OCI-LY7 (cell line): ENCODE data around the gene PDK1. TPM values are rescaled to one million over a fixed set of nuclear protein-coding genes. Genes with fewer than 3 reads are reported as not detected.

Experiments
- BruUV-seq: library from RNA; stranded (reverse); fragments of 400-500 nt; replicated peaks from 2 replicates; lab custom pipeline; 2021; lab: Mats Ljungman, UMichigan
- CTCF ChIA-PET: fragments of 300-600 bp; sonication (Branson Sonifier 250); formaldehyde crosslinking; loops from one replicate; lab custom pipeline; 2022; ENCODE audit warnings: antibody characterized with exemption; ENCODE audit not compliant: unreplicated experiment; lab: Charles Lee
- POLR2A ChIA-PET: fragments of 300-600 bp; sonication (Branson Sonifier 250); formaldehyde crosslinking; loops from one replicate; lab custom pipeline; 2022; ENCODE audit warnings: antibody characterized with exemption; lab: Charles Lee
- DNase-seq: peaks from one replicate; pipeline ENCODE4 v3.0.0-alpha.2; 2015; ENCODE audit warnings: low spot score
- H2AFZ ChIP-seq: fragments of 200-600 bp; sonication (generic), shearing (Covaris generic); 2 replicates; pipeline ENCODE4 v1.6.1; 2014; ENCODE audit warnings: mild to moderate bottlenecking, antibody characterized with exemption, low read length, moderate library complexity
- H3K27ac ChIP-seq: fragments of 200-600 bp; sonication (generic); 2 replicates; pipeline ENCODE4 v1.5.1; 2014; ENCODE audit warnings: mixed run types, low read depth, mild to moderate bottlenecking, moderate library complexity, low read length, inconsistent platforms; ENCODE audit not compliant: poor library complexity, severe bottlenecking
- H3K36me3 ChIP-seq: fragments of 200-600 bp; sonication (generic); 2 replicates; pipeline ENCODE4 v1.6.1; 2014; ENCODE audit warnings: mild to moderate bottlenecking, antibody characterized with exemption, low read length, moderate library complexity, mixed read lengths; ENCODE audit not compliant: insufficient read depth
- H3K4me1 ChIP-seq: fragments of 200-600 bp; sonication (generic); 2 replicates; pipeline ENCODE4 v1.5.1; 2014; ENCODE audit warnings: mild to moderate bottlenecking, low read length; ENCODE audit not compliant: insufficient read depth, poor library complexity, severe bottlenecking
- H3K4me2 ChIP-seq: fragments of 200-600 bp; sonication (generic); 2 replicates; pipeline ENCODE4 v1.6.1; 2014; ENCODE audit warnings: mild to moderate bottlenecking, low read length
- H3K4me3 ChIP-seq: fragments of 200-600 bp; sonication (generic); 2 replicates; pipeline ENCODE4 v1.5.1; 2014; ENCODE audit warnings: mild to moderate bottlenecking, low read depth, low read length; ENCODE audit not compliant: poor library complexity, severe bottlenecking
- H3K79me2 ChIP-seq: fragments of 200-600 bp; sonication (generic); 2 replicates; pipeline ENCODE4 v1.6.1; 2016; ENCODE audit warnings: low read depth, mild to moderate bottlenecking, low read length, moderate library complexity, mixed read lengths; ENCODE audit not compliant: insufficient read depth
- H3K9me2 ChIP-seq: fragments of 200-600 bp; sonication (generic); 2 replicates; pipeline ENCODE4 v1.6.1; 2016; ENCODE audit warnings: mild to moderate bottlenecking, low read length, mixed read lengths; ENCODE audit not compliant: insufficient read depth
- H3K9me3 ChIP-seq: fragments of 200-600 bp; sonication (generic); 2 replicates; pipeline ENCODE4 v1.6.1; 2014; ENCODE audit warnings: mild to moderate bottlenecking, mixed run types, low read length, mixed read lengths
- H4K20me1 ChIP-seq: fragments of 200-600 bp; sonication (generic); 2 replicates; pipeline ENCODE4 v1.6.1; 2014; ENCODE audit warnings: mild to moderate bottlenecking, antibody characterized with exemption, low read length, moderate library complexity, mixed read lengths; ENCODE audit not compliant: insufficient read depth
- EZH2phosphoT487 ChIP-seq: fragments of 200-600 bp; sonication (generic); IDR thresholded peaks from 2 replicates; pipeline ENCODE4 v1.6.1; 2018; ENCODE audit warnings: low read depth, borderline replicate concordance, mild to moderate bottlenecking, mixed run types, antibody characterized with exemption, low read length, moderate library complexity, mixed read lengths
- intact Hi-C: fragments of 100-400 bp; cut with micrococcal nuclease; formaldehyde crosslinking; loops from one replicate; pipeline ENCODE4 v1.10.0; 2022; ENCODE audit not compliant: unreplicated experiment
- total RNA-seq, 2 experiments: library from RNA; depleted of rRNA in 1 of 2; stranded (reverse); fragments of >200 nt in 1 of 2; shearing (Covaris generic) in 1 of 2; gene quantifications; 2 replicates each; pipeline ENCODE4 v1.2.3, GENCODE V29; 2014 to 2022
- TF ChIP-seq, protein P1 (sequence below): fragments of 200-600 bp; sonication (generic); conservative IDR thresholded peaks from 2 replicates; pipeline ENCODE4 v1.5.1; 2014; ENCODE audit warnings: mild to moderate bottlenecking, antibody characterized with exemption, low read length, moderate library complexity, mixed read lengths

PDK1 gene
- total RNA-seq, 2 experiments from 2014 or later, result 29.3 to 42.4 TPM

DNA sequence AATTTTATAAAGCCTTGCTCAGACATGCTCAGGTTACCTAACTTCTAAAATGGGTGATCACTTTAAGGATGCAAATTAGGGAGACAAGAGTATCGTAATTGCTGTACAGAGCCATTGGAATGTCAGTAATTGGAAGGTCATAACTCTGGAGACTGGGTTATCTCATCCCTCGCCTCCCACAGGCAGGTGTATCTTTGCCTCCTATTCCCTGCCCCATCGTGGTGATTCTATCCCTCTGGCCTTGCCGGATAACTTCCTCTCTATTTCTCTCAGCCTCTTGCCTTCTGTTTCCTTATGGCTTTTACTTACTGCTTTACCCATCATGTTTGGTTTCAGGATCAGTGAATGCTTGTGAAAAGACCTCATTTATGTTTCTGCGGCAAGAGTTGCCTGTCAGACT is 2.5 kb downstream of the PDK1 start:
- H3K4me3 ChIP-seq, result peak overlapping the region; percentile 90
- no peak overlapping the region for H3K27ac ChIP-seq
- H2AFZ ChIP-seq, result no peak overlapping the region
- CTCF ChIA-PET, result no interaction called here
- POLR2A ChIA-PET, result no interaction called here
- peak overlapping the region; percentile 94 for H3K4me2 ChIP-seq
- H3K4me1 ChIP-seq, result peaks cover 27% of the 10 kb centered on the region
- H3K9me2 ChIP-seq, result no peaks in the 10 kb centered on the region
- peaks cover 28% of the 10 kb centered on the region; the same call in 1 of the 2 replicates for H3K79me2 ChIP-seq
- BruUV-seq, result no TSS peak
- peaks cover 38% of the 10 kb centered on the region for H3K36me3 ChIP-seq
- no peak for TF ChIP-seq EZH2phosphoT487
- TF ChIP-seq, protein P1, sequence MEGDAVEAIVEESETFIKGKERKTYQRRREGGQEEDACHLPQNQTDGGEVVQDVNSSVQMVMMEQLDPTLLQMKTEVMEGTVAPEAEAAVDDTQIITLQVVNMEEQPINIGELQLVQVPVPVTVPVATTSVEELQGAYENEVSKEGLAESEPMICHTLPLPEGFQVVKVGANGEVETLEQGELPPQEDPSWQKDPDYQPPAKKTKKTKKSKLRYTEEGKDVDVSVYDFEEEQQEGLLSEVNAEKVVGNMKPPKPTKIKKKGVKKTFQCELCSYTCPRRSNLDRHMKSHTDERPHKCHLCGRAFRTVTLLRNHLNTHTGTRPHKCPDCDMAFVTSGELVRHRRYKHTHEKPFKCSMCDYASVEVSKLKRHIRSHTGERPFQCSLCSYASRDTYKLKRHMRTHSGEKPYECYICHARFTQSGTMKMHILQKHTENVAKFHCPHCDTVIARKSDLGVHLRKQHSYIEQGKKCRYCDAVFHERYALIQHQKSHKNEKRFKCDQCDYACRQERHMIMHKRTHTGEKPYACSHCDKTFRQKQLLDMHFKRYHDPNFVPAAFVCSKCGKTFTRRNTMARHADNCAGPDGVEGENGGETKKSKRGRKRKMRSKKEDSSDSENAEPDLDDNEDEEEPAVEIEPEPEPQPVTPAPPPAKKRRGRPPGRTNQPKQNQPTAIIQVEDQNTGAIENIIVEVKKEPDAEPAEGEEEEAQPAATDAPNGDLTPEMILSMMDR, result no peak
- H4K20me1 ChIP-seq, result no peaks in the 10 kb centered on the region
- H3K9me3 ChIP-seq, result no peaks in the 10 kb centered on the region
- intact Hi-C loops, result loop anchor here (5.0 to 10.0 kb wide), 2 partner anchors 794 to 1124 kb away; partner anchors contain the start of genes CDCA7, DCAF17 and METTL8
- DNase-seq, result no peak

DNA sequence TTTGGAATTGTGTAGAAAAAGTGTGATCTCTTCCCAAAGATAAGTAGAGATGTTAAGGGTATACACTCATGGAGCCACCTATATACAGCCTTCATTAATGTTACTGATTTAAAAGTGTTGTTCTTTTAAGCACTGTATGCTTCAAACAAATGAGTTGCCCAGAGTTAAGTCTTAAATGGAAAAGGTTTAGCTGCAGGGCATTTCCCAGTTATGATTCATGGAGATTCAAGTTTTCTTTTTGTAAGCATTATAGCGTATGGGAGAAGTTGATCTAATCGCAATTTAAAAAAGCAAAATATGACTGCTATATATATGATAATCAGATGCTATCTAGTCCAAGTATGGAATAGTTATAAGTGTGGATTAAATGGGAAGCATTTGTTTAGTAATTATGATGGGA is 4.8 kb downstream of the PDK1 start:
- Histone ChIP-seq H3K79me2 (peaks cover 23% of the 10 kb centered on the region; the same call in 1 of the 2 replicates), H3K4me3 (no peak overlapping the region), H4K20me1 (no peaks in the 10 kb centered on the region), H3K9me2 (no peaks in the 10 kb centered on the region), H3K36me3 (peaks cover 60% of the 10 kb centered on the region), H3K27ac (no peak overlapping the region), H3K4me2 (no peak overlapping the region), H3K4me1 (peaks cover 19% of the 10 kb centered on the region), H3K9me3 (no peaks in the 10 kb centered on the region), H2AFZ (no peak overlapping the region)
- no peak for TF ChIP-seq EZH2phosphoT487
- TF ChIP-seq, protein P1, result no peak
- intact Hi-C loops, result no loop called here
- ChIA-PET POLR2A (no interaction called here), CTCF (no interaction called here)
- no peak for DNase-seq
- no TSS peak for BruUV-seq

DNA sequence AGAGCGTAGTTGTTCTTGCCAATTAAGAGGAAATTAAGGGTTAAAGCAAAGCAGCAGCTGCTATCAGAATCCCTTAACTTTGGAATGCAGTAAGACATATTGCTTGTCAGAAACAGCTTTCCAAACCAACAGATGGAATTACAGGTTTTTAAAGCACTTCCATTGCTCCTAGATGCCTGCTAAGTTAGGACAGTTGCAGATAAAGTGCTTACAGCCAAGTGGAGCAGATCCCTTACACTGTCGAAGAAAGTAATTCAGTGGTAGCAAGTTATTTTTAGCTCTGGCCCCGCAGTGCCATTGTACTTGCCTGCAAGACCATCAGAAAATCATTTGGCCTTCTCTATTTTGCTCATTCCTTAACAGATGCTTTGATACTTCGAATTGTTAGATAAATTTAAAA is 5.4 kb downstream of the PDK1 start:
- Histone ChIP-seq H3K4me2 (no peak overlapping the region), H3K79me2 (peaks cover 23% of the 10 kb centered on the region; the same call in 1 of the 2 replicates), H3K4me1 (peaks cover 19% of the 10 kb centered on the region), H3K36me3 (peaks cover 65% of the 10 kb centered on the region), H3K4me3 (no peak overlapping the region), H4K20me1 (no peaks in the 10 kb centered on the region), H3K9me2 (no peaks in the 10 kb centered on the region), H3K9me3 (no peaks in the 10 kb centered on the region), H2AFZ (no peak overlapping the region), H3K27ac (no peak overlapping the region)
- TF ChIP-seq EZH2phosphoT487, result no peak
- TF ChIP-seq, protein P1, result no peak
- DNase-seq, result no peak
- POLR2A ChIA-PET, result interaction anchor here (1.7 kb wide), 1 partner anchor 14 kb away, joined by 4 read pairs; no protein-coding TSS in a partner anchor
- BruUV-seq, result no TSS peak
- intact Hi-C loops, result no loop called here
- CTCF ChIA-PET, result no interaction called here
